DND-41 (cell line): Measurements from ENCODE around the gene ITGB5.

Experiments
- ATAC-seq: fragments of 200-7000 bp; cut with Tn5 transposase; 3 replicates; pipeline ENCODE4 v1.9.1; 2021; ENCODE audit warnings: low read depth; ENCODE audit not compliant: insufficient read depth
- DNase-seq: peaks from one replicate; pipeline ENCODE4 v3.0.0-alpha.2; 2020
- H2AFZ ChIP-seq: 2 replicates; pipeline ENCODE4 v1.6.0; 2012; ENCODE audit warnings: low read depth, low read length
- H3K27ac ChIP-seq: 2 replicates; pipeline ENCODE4 v1.5.1; 2012; ENCODE audit warnings: low read length, inconsistent platforms
- H3K27me3 ChIP-seq: fragments of 200-600 bp; sonication (generic); 2 replicates; pipeline ENCODE4 v1.6.0; 2012; ENCODE audit warnings: low read length, mild to moderate bottlenecking, inconsistent platforms; ENCODE audit not compliant: insufficient read depth, poor library complexity
- H3K36me3 ChIP-seq: 2 replicates; pipeline ENCODE4 v1.5.1; 2012; ENCODE audit warnings: low read length, inconsistent platforms; ENCODE audit not compliant: insufficient read depth
- H3K4me1 ChIP-seq: 2 replicates; pipeline ENCODE4 v1.5.1; 2012; ENCODE audit warnings: mild to moderate bottlenecking, low read length; ENCODE audit not compliant: insufficient read depth
- H3K4me2 ChIP-seq: 2 replicates; pipeline ENCODE4 v1.6.0; 2012; ENCODE audit warnings: mild to moderate bottlenecking, moderate library complexity, low read length, inconsistent platforms; ENCODE audit not compliant: insufficient read depth
- H3K4me3 ChIP-seq, 2 experiments: fragments of 200-600 bp in 1 of 2; shearing (Covaris generic) in 1 of 2; 2 replicates each; pipeline ENCODE4 v1.5.1; 2012 to 2016; ENCODE audit warnings: inconsistent platforms in 2 of 2, low read length in 2 of 2, mild to moderate bottlenecking in 2 of 2, low read depth in 1 of 2, moderate library complexity in 1 of 2
- H3K79me2 ChIP-seq: 2 replicates; pipeline ENCODE4 v1.6.0; 2012; ENCODE audit warnings: low read length, inconsistent platforms; ENCODE audit not compliant: insufficient read depth
- H3K9ac ChIP-seq: 2 replicates; pipeline ENCODE4 v1.6.0; 2012; ENCODE audit warnings: low read depth, mild to moderate bottlenecking, inconsistent platforms, low read length, moderate library complexity
- H3K9me3 ChIP-seq: 2 replicates; pipeline ENCODE4 v1.5.1; 2012; ENCODE audit warnings: low read length, moderate library complexity, mild to moderate bottlenecking, inconsistent platforms; ENCODE audit not compliant: insufficient read depth, severe bottlenecking
- H4K20me1 ChIP-seq: 2 replicates; pipeline ENCODE4 v1.6.0; 2012; ENCODE audit warnings: low read length; ENCODE audit not compliant: insufficient read depth
- CTCF ChIP-seq: IDR thresholded peaks from 2 replicates; pipeline ENCODE4 v1.5.1; 2012; ENCODE audit warnings: borderline replicate concordance, low read length, moderate library complexity, mild to moderate bottlenecking; ENCODE audit not compliant: poor library complexity, severe bottlenecking; ENCODE audit errors: extremely low read depth
- EZH2 ChIP-seq: IDR thresholded peaks from 3 replicates; pipeline ENCODE4 v1.6.1; 2012; ENCODE audit warnings: borderline replicate concordance, low read depth, mild to moderate bottlenecking, moderate library complexity, low read length, inconsistent platforms; ENCODE audit not compliant: severe bottlenecking

Gene ITGB5

GRCh38 chr3:124903896-124904834 is 17.0 kb upstream of the ITGB5 start:
- H3K4me2 ChIP-seq = no peak overlapping the region
- no peaks in the 10 kb centered on the region for H4K20me1 ChIP-seq
- ATAC-seq (no peak), DNase-seq (no peak)
- H3K27me3 ChIP-seq = no peaks in the 10 kb centered on the region
- H3K27ac ChIP-seq = no peak overlapping the region
- H2AFZ ChIP-seq = no peak overlapping the region
- no peaks in the 10 kb centered on the region for H3K79me2 ChIP-seq
- H3K36me3 ChIP-seq = no peaks in the 10 kb centered on the region
- TF ChIP-seq EZH2 (no peak), CTCF (no peak)
- no peaks in the 10 kb centered on the region for H3K9me3 ChIP-seq
- H3K4me1 ChIP-seq = peaks cover 9% of the 10 kb centered on the region
- H3K4me3 ChIP-seq = no peak overlapping the region
- H3K9ac ChIP-seq = no peak overlapping the region

GRCh38 chr3:124896824-124897526 is 9.8 kb upstream of the ITGB5 start:
- Histone ChIP-seq H3K9me3 (no peaks in the 10 kb centered on the region), H3K36me3 (no peaks in the 10 kb centered on the region), H3K27me3 (no peaks in the 10 kb centered on the region), H3K9ac (no peak overlapping the region), H3K4me3 (no peak overlapping the region), H3K4me2 (no peak overlapping the region), H3K79me2 (no peaks in the 10 kb centered on the region), H2AFZ (no peak overlapping the region), H4K20me1 (no peaks in the 10 kb centered on the region), H3K4me1 (peaks cover 9% of the 10 kb centered on the region), H3K27ac (no peak overlapping the region)
- DNase-seq (no peak), ATAC-seq (no peak)
- TF ChIP-seq EZH2 = no peak
- TF ChIP-seq CTCF = no peak

- Histone ChIP-seq H3K9me3 (no peaks in the 10 kb centered on the region), H3K36me3 (no peaks in the 10 kb centered on the region), H3K27me3 (no peaks in the 10 kb centered on the region), H3K27ac (no peak overlapping the region), H3K4me3 (no peak overlapping the region), H3K9ac (no peak overlapping the region), H3K4me2 (no peak overlapping the region), H3K4me1 (no peaks in the 10 kb centered on the region), H3K79me2 (no peaks in the 10 kb centered on the region), H4K20me1 (no peaks in the 10 kb centered on the region), H2AFZ (no peak overlapping the region)
- no peak for ATAC-seq
- TF ChIP-seq EZH2 (no peak), CTCF (no peak)
- no peak for DNase-seq
Observed at GRCh38 chr3:124895756-124896155, 8.6 kb upstream of the ITGB5 start.
